SK-N-SH (cell line): ENCODE results near the gene NT5C1A. TPM values are rescaled to one million over a fixed set of nuclear protein-coding genes. Genes with fewer than 3 reads are reported as not detected.

Source experiments
- CTCF ChIA-PET: fragments of 300-600, 350-600 bp; formaldehyde crosslinking; extraction: SDS; loops from one replicate; lab custom pipeline; 2021; lab: Yijun Ruan, JAX
- POLR2A ChIA-PET: fragments of 350-600 bp; sonication (Branson Sonifier 250); formaldehyde crosslinking; extraction: SDS; loops from one replicate; lab custom pipeline; 2020; ENCODE audit warnings: antibody characterized with exemption, inconsistent platforms; lab: Yijun Ruan, JAX
- DNase-seq: peaks from one replicate; pipeline ENCODE4 v3.0.0; 2012
- H2AFZ ChIP-seq: fragments of 200-600 bp; sonication (generic); 2 replicates; pipeline ENCODE4 v1.8.1; 2016; ENCODE audit warnings: antibody characterized with exemption, mild to moderate bottlenecking, low read depth
- H3F3A ChIP-seq: fragments of 200-600 bp; sonication (generic); replicated peaks from 2 replicates; pipeline ENCODE3; 2016; ENCODE audit warnings: antibody characterized with exemption, mild to moderate bottlenecking; ENCODE audit not compliant: insufficient read depth
- H3K27ac ChIP-seq, 2 experiments: fragments of 200-500 bp in 1 of 2; fragments of 200-600 bp in 1 of 2; sonication (Bioruptor generic) in 1 of 2; sonication (generic), shearing (Covaris generic) in 1 of 2; 2 replicates each; pipeline versions ENCODE4 v1.5.1 to v1.6.1; 2014 to 2016; ENCODE audit warnings: low read depth in 2 of 2, inconsistent platforms in 1 of 2, low read length in 1 of 2, mild to moderate bottlenecking in 1 of 2, mixed read lengths in 1 of 2
- H3K27me3 ChIP-seq: fragments of 200-600 bp; sonication (generic), shearing (Covaris generic); 2 replicates; pipeline ENCODE4 v1.6.1; 2016; ENCODE audit warnings: mixed run types; ENCODE audit not compliant: insufficient read depth
- H3K36me3 ChIP-seq, 2 experiments: fragments of 200-500 bp in 1 of 2; fragments of 200-600 bp in 1 of 2; sonication (Bioruptor generic) in 1 of 2; sonication (generic) in 1 of 2; replicated peaks in 1 of 2; 2 replicates each; pipeline versions ENCODE3 to v1.5.1; 2014 to 2016; ENCODE audit warnings: low read length in 1 of 2, mild to moderate bottlenecking in 1 of 2; ENCODE audit not compliant: insufficient read depth in 2 of 2, control insufficient read depth in 1 of 2
- H3K4me1 ChIP-seq, 2 experiments: fragments of 200-500 bp in 1 of 2; fragments of 200-600 bp in 1 of 2; sonication (Bioruptor generic) in 1 of 2; sonication (generic), shearing (Covaris generic) in 1 of 2; 2 replicates each; pipeline versions ENCODE4 v1.5.1 to v1.6.1; 2014 to 2016; ENCODE audit warnings: low read depth in 1 of 2, low read length in 1 of 2, mixed run types in 1 of 2; ENCODE audit not compliant: insufficient read depth in 2 of 2, control insufficient read depth in 1 of 2
- H3K4me2 ChIP-seq: fragments of 200-600 bp; sonication (generic), shearing (Covaris generic); 2 replicates; pipeline ENCODE4 v1.6.1; 2017; ENCODE audit warnings: mixed run types
- H3K4me3 ChIP-seq, 2 experiments: fragments of 200-500 bp in 1 of 2; fragments of 200-600 bp in 1 of 2; sonication (Bioruptor generic) in 1 of 2; sonication (generic), shearing (Covaris generic) in 1 of 2; 2 replicates each; pipeline versions ENCODE4 v1.5.1 to v1.8.1; 2014 to 2016; ENCODE audit warnings: low read depth in 2 of 2, inconsistent platforms in 1 of 2, low read length in 1 of 2, mild to moderate bottlenecking in 1 of 2, mixed read lengths in 1 of 2, moderate library complexity in 1 of 2
- H3K79me2 ChIP-seq: fragments of 200-600 bp; sonication (generic); 2 replicates; pipeline ENCODE4 v1.8.1; 2017; ENCODE audit warnings: mild to moderate bottlenecking; ENCODE audit not compliant: insufficient read depth
- H3K9ac ChIP-seq: fragments of 200-600 bp; sonication (generic); 2 replicates; pipeline ENCODE4 v1.6.1; 2017; ENCODE audit warnings: mixed run types
- H3K9me2 ChIP-seq: fragments of 200-600 bp; sonication (generic); 2 replicates; pipeline ENCODE4 v1.6.1; 2017; ENCODE audit warnings: mixed run types
- H3K9me3 ChIP-seq: fragments of 200-600 bp; sonication (generic); 2 replicates; pipeline ENCODE4 v1.6.1; 2017; ENCODE audit warnings: mixed run types, mild to moderate bottlenecking, moderate library complexity
- H4K20me1 ChIP-seq: fragments of 200-600 bp; sonication (generic); 2 replicates; pipeline ENCODE4 v1.6.1; 2017; ENCODE audit warnings: mild to moderate bottlenecking, mixed run types; ENCODE audit not compliant: insufficient read depth
- CTCF ChIP-seq: fragments of 200-600 bp; sonication (generic); IDR thresholded peaks from 2 replicates; pipeline ENCODE4 v1.6.1; 2017; ENCODE audit warnings: antibody characterized with exemption, mild to moderate bottlenecking, moderate library complexity
- EP300 ChIP-seq, 2 experiments: IDR thresholded peaks; 2 replicates each; pipeline versions ENCODE4 v1.4.0 to v1.6.1; 2012; ENCODE audit warnings: borderline replicate concordance in 1 of 2, low read depth in 1 of 2, low read length in 1 of 2
- FOXJ3 ChIP-seq: sonication (generic); formaldehyde crosslinking; IDR thresholded peaks from 2 replicates; pipeline ENCODE4 v1.5.1; 2020; ENCODE audit warnings: mild to moderate bottlenecking, missing genetic modification reagents
- IRF3 ChIP-seq: fragments of 150-350 bp; IDR thresholded peaks from 2 replicates; pipeline ENCODE4 v1.6.1; 2016; ENCODE audit warnings: mild to moderate bottlenecking, low read depth, low read length
- NFIC ChIP-seq: IDR thresholded peaks from 2 replicates; pipeline ENCODE4 v1.4.0; 2012; ENCODE audit warnings: borderline replicate concordance
- NRF1 ChIP-seq: IDR thresholded peaks from 2 replicates; pipeline ENCODE4 v1.6.1; 2012; ENCODE audit warnings: low read depth, mild to moderate bottlenecking, low read length
- POLR2AphosphoS5 ChIP-seq: IDR thresholded peaks from 2 replicates; pipeline ENCODE4 v1.6.1; 2012; ENCODE audit warnings: low read depth, low read length
- RCOR1 ChIP-seq: fragments of 150-350 bp; IDR thresholded peaks from 2 replicates; pipeline ENCODE4 v1.6.1; 2017; ENCODE audit warnings: antibody characterized with exemption, low read length
- RFX5 ChIP-seq: IDR thresholded peaks from 2 replicates; pipeline ENCODE4 v1.6.1; 2012; ENCODE audit warnings: mild to moderate bottlenecking, improper control_type of control experiment, low read length
- SMC3 ChIP-seq: IDR thresholded peaks from 2 replicates; pipeline ENCODE4 v1.6.1; 2012; ENCODE audit warnings: low read depth, low read length, improper control_type of control experiment
- TAF1 ChIP-seq: IDR thresholded peaks from 2 replicates; pipeline ENCODE4 v1.6.1; 2012; ENCODE audit warnings: low read depth, mild to moderate bottlenecking, low read length, moderate library complexity, borderline replicate concordance
- TEAD4 ChIP-seq: IDR thresholded peaks from 2 replicates; pipeline ENCODE4 v1.4.0; 2012; ENCODE audit warnings: mild to moderate bottlenecking, borderline replicate concordance; ENCODE audit not compliant: insufficient read depth
- WGBS: methylation state at CpG from one replicate; pipeline ENCODE4 v1.1.6; 2017; ENCODE audit warnings: low lambda C conversion rate; 5-methylcytosine and 5-hydroxymethylcytosine counted together
- polyA plus RNA-seq, 3 experiments: library from polyadenylated mRNA; depleted of rRNA; stranded (reverse); fragments of >200 nt; gene quantifications; 2 replicates each; pipeline ENCODE4 v1.2.3, GENCODE V29; 2012
- TF ChIP-seq, protein P1 (sequence below): IDR thresholded peaks from 2 replicates; pipeline ENCODE4 v1.4.0; 2012; ENCODE audit warnings: low read depth, borderline replicate concordance
- TF ChIP-seq, protein P2 (sequence below): IDR thresholded peaks from 2 replicates; pipeline ENCODE4; 2012
- TF ChIP-seq, protein P3 (sequence below): IDR thresholded peaks from 2 replicates; pipeline ENCODE4 v1.4.0; 2012; ENCODE audit warnings: low read depth, borderline replicate concordance
- TF ChIP-seq, protein P4 (sequence below): IDR thresholded peaks from 2 replicates; pipeline ENCODE4 v1.4.0; 2012; ENCODE audit warnings: low read depth

The NT5C1A gene
- polyA plus RNA-seq, 1 of the 3 experiments (the other 2 are of a cell fraction), result 0.12 TPM

GRCh38 chr1:39632323-39632681 lies 39.6 kb downstream of the NT5C1A start:
- CTCF ChIA-PET, result interaction anchor here (1.1 to 3.4 kb wide), 5 partner anchors 9 to 26 kb away, joined by 3 to 17 read pairs (median 4); no protein-coding TSS in a partner anchor
- Histone ChIP-seq H3K4me2 (no peak overlapping the region), H3K27me3 (no peaks in the 10 kb centered on the region; the same call in 1 of the 2 replicates), H3K4me3 (no peak overlapping the region), H2AFZ (no peak overlapping the region), H3K79me2 (no peaks in the 10 kb centered on the region), H4K20me1 (no peaks in the 10 kb centered on the region), H3K36me3 (no peaks in the 10 kb centered on the region), H3K9me3 (no peaks in the 10 kb centered on the region), H3K9me2 (no peaks in the 10 kb centered on the region), H3K9ac (no peak overlapping the region), H3F3A (no peaks in the 10 kb centered on the region), H3K27ac (peak overlapping the region in 1 of 2 experiments; percentile 55; a peak in 2 of 4 replicates), H3K4me1 (peaks cover 0 to 18% of the 10 kb centered on the region in 2 experiments; a peak in 2 of 4 replicates)
- 78% methylated on average over 5 of the region's 5 CpGs for WGBS
- DNase-seq, result no peak
- POLR2A ChIA-PET, result interaction anchor here (1.3 kb wide), 1 partner anchor 24 kb away, joined by 4 read pairs; no protein-coding TSS in a partner anchor
- TF ChIP-seq IRF3 (no peak), SMC3 (no peak), RCOR1 (no peak), CTCF (no peak), NFIC (no peak), NRF1 (no peak), TAF1 (no peak), POLR2AphosphoS5 (no peak), TEAD4 (no peak), RFX5 (no peak), FOXJ3 (CRISPR knock-in tag) (no peak), EP300 (IDR thresholded peaks at IDR 0.05; ENCODE audit: borderline replicate concordance in 1 of 2, low read depth in 1 of 2, low read length in 1 of 2) (no peak)
- TF ChIP-seq, protein P1, sequence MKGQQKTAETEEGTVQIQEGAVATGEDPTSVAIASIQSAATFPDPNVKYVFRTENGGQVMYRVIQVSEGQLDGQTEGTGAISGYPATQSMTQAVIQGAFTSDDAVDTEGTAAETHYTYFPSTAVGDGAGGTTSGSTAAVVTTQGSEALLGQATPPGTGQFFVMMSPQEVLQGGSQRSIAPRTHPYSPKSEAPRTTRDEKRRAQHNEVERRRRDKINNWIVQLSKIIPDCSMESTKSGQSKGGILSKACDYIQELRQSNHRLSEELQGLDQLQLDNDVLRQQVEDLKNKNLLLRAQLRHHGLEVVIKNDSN, result no peak
- TF ChIP-seq, protein P2, sequence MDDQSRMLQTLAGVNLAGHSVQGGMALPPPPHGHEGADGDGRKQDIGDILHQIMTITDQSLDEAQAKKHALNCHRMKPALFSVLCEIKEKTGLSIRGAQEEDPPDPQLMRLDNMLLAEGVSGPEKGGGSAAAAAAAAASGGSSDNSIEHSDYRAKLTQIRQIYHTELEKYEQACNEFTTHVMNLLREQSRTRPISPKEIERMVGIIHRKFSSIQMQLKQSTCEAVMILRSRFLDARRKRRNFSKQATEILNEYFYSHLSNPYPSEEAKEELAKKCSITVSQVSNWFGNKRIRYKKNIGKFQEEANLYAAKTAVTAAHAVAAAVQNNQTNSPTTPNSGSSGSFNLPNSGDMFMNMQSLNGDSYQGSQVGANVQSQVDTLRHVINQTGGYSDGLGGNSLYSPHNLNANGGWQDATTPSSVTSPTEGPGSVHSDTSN, result no peak
- TF ChIP-seq, protein P3, sequence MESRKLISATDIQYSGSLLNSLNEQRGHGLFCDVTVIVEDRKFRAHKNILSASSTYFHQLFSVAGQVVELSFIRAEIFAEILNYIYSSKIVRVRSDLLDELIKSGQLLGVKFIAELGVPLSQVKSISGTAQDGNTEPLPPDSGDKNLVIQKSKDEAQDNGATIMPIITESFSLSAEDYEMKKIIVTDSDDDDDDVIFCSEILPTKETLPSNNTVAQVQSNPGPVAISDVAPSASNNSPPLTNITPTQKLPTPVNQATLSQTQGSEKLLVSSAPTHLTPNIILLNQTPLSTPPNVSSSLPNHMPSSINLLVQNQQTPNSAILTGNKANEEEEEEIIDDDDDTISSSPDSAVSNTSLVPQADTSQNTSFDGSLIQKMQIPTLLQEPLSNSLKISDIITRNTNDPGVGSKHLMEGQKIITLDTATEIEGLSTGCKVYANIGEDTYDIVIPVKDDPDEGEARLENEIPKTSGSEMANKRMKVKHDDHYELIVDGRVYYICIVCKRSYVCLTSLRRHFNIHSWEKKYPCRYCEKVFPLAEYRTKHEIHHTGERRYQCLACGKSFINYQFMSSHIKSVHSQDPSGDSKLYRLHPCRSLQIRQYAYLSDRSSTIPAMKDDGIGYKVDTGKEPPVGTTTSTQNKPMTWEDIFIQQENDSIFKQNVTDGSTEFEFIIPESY, result no peak
- TF ChIP-seq, protein P4, sequence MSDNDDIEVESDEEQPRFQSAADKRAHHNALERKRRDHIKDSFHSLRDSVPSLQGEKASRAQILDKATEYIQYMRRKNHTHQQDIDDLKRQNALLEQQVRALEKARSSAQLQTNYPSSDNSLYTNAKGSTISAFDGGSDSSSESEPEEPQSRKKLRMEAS, result no peak
